Bronchial epithelial cell (primary cell): Measurements from ENCODE around the gene FAM3A. TPM values are rescaled to one million over a fixed set of nuclear protein-coding genes. Genes with fewer than 3 reads are reported as not detected.

Experiments
- DNase-seq: peaks from one replicate; pipeline ENCODE4 v3.0.0-alpha.2; 2010; ENCODE audit warnings: low read depth
- FAIRE-seq: peaks from 2 replicates; lab custom pipeline; 2011; peaks lifted over from hg19 to GRCh38; lab: Jason Lieb, UNC
- H3K27me3 ChIP-seq: 2 replicates; pipeline ENCODE4 v1.5.1; 2011; ENCODE audit warnings: low read length; ENCODE audit not compliant: control insufficient read depth, insufficient read depth
- H3K36me3 ChIP-seq: 2 replicates; pipeline ENCODE4 v1.5.1; 2011; ENCODE audit warnings: low read length; ENCODE audit not compliant: control insufficient read depth, insufficient read depth
- H3K4me3 ChIP-seq: 2 replicates; pipeline ENCODE4 v1.5.1; 2011; ENCODE audit warnings: mild to moderate bottlenecking, low read depth, low read length, control low read depth
- CTCF ChIP-seq: IDR thresholded peaks from 2 replicates; pipeline ENCODE4 v1.5.1; 2011; ENCODE audit warnings: mild to moderate bottlenecking, moderate library complexity, low read length, control low read depth, inconsistent platforms; ENCODE audit not compliant: insufficient read depth, severe bottlenecking
- total RNA-seq: library from RNA; depleted of rRNA; stranded (reverse); fragments of >200 nt; gene quantifications from 2 replicates; pipeline ENCODE4 v1.2.1, GENCODE V29; 2014

Gene FAM3A
- total RNA-seq, 1 donor from 2014 or later, result 33.2 TPM

GRCh38 chrX:154534526-154535322 is 18.7 kb upstream of the FAM3A start:
- DNase-seq (peak; percentile 39), FAIRE-seq (no peak)

GRCh38 chrX:154532690-154533089 is 16.7 kb upstream of the FAM3A start:
- H3K36me3 ChIP-seq, result peaks cover 16% of the 10 kb centered on the region
- DNase-seq (no peak), FAIRE-seq (no peak)
- H3K27me3 ChIP-seq, result no peaks in the 10 kb centered on the region
- H3K4me3 ChIP-seq, result no peak overlapping the region
- TF ChIP-seq CTCF, result no peak

More at GRCh38 chrX:154534526-154535322, 18.7 kb upstream of the FAM3A start:
- no peak overlapping the region for H3K4me3 ChIP-seq
- peaks cover 16% of the 10 kb centered on the region for H3K36me3 ChIP-seq
- no peaks in the 10 kb centered on the region for H3K27me3 ChIP-seq
- peak; percentile 93 for TF ChIP-seq CTCF

GRCh38 chrX:154531626-154532025 is 15.6 kb upstream of the FAM3A start:
- Histone ChIP-seq H3K27me3 (no peaks in the 10 kb centered on the region), H3K4me3 (no peak overlapping the region), H3K36me3 (peaks cover 16% of the 10 kb centered on the region)
- FAIRE-seq (no peak), DNase-seq (no peak)
- TF ChIP-seq CTCF, result no peak

GRCh38 chrX:154530286-154530685 is 14.3 kb upstream of the FAM3A start:
- H3K27me3 ChIP-seq, result no peaks in the 10 kb centered on the region
- FAIRE-seq, result no peak
- no peak for TF ChIP-seq CTCF
- H3K36me3 ChIP-seq, result peaks cover 16% of the 10 kb centered on the region
- DNase-seq, result no peak
- H3K4me3 ChIP-seq, result no peak overlapping the region

GRCh38 chrX:154529206-154529612 is 13.2 kb upstream of the FAM3A start:
- Histone ChIP-seq H3K36me3 (peaks cover 14% of the 10 kb centered on the region), H3K27me3 (no peaks in the 10 kb centered on the region), H3K4me3 (no peak overlapping the region)
- no peak for TF ChIP-seq CTCF
- FAIRE-seq (no peak), DNase-seq (no peak)
